Fibroblast of skin of back (primary cell): ENCODE data around the gene ZNF644.

Source experiments
- DNase-seq: peaks from one replicate; pipeline ENCODE4 v3.0.0-alpha.2; 2013

Gene ZNF644

GRCh38 chr1:91020967-91021685 lies 709 bp downstream of the ZNF644 start:
- peak; percentile 88 for DNase-seq

- no peak for DNase-seq
Measured at GRCh38 chr1:91020486-91020885, 1.3 kb downstream of the ZNF644 start.

- no peak for DNase-seq
Measured at GRCh38 chr1:91018006-91018405, 3.8 kb downstream of the ZNF644 start.

- DNase-seq = peak; percentile 41
Measured at GRCh38 chr1:91015794-91016550, 5.9 kb downstream of the ZNF644 start.

- DNase-seq = no peak
Measured at GRCh38 chr1:91015358-91015780, 6.5 kb downstream of the ZNF644 start.

- DNase-seq = no peak
Measured at GRCh38 chr1:91014475-91014874, 7.4 kb downstream of the ZNF644 start.

- no peak for DNase-seq
Measured at GRCh38 chr1:91013302-91013701, 8.5 kb downstream of the ZNF644 start.

GRCh38 chr1:91012196-91012595 lies 9.6 kb downstream of the ZNF644 start:
- no peak for DNase-seq

- peak; percentile 46 for DNase-seq
Measured at GRCh38 chr1:91011726-91012125, 10.1 kb downstream of the ZNF644 start.

- no peak for DNase-seq
Measured at GRCh38 chr1:91007827-91008226, 14.0 kb downstream of the ZNF644 start.

- DNase-seq = no peak
Measured at GRCh38 chr1:91007092-91007491, 14.7 kb downstream of the ZNF644 start.

- no peak for DNase-seq
Measured at GRCh38 chr1:91006113-91006908, 15.5 kb downstream of the ZNF644 start.

- DNase-seq = no peak
Measured at GRCh38 chr1:91005285-91005684, 16.6 kb downstream of the ZNF644 start.

GRCh38 chr1:91004145-91004544 lies 17.7 kb downstream of the ZNF644 start:
- no peak for DNase-seq

GRCh38 chr1:90996742-90997413 lies 25.0 kb downstream of the ZNF644 start:
- DNase-seq = no peak

- DNase-seq = peak; percentile 71
Measured at GRCh38 chr1:90995311-90995894, 26.4 kb downstream of the ZNF644 start.

GRCh38 chr1:90994461-90994860 lies 27.4 kb downstream of the ZNF644 start:
- DNase-seq = no peak

- DNase-seq = no peak
Measured at GRCh38 chr1:90993245-90993644, 28.6 kb downstream of the ZNF644 start.

- DNase-seq = no peak
Measured at GRCh38 chr1:90990779-90991178, 31.1 kb downstream of the ZNF644 start.

- DNase-seq = no peak
Measured at GRCh38 chr1:90989990-90990389, 31.8 kb downstream of the ZNF644 start.

GRCh38 chr1:90989302-90989701 lies 32.5 kb downstream of the ZNF644 start:
- no peak for DNase-seq

- DNase-seq = no peak
Measured at GRCh38 chr1:90987841-90988240, 34.0 kb downstream of the ZNF644 start.
